GM23248 (cell line): Measurements from ENCODE around the gene DPP6. TPM values are rescaled to one million over a fixed set of nuclear protein-coding genes. Genes with fewer than 3 reads are reported as not detected.

Source experiments
- DNase-seq: peaks from one replicate; pipeline ENCODE4 v3.0.0-alpha.2; 2015
- H2AFZ ChIP-seq: fragments of 200-600 bp; sonication (generic); 2 replicates; pipeline ENCODE4 v1.6.1; 2016; ENCODE audit warnings: antibody characterized with exemption
- H3F3A ChIP-seq: fragments of 200-600 bp; sonication (generic); 2 replicates; pipeline ENCODE4 v1.6.1; 2016; ENCODE audit warnings: mild to moderate bottlenecking, antibody characterized with exemption, mixed run types; ENCODE audit not compliant: insufficient read depth
- H3K27ac ChIP-seq: fragments of 200-600 bp; sonication (generic); 2 replicates; pipeline ENCODE4 v1.5.1; 2016; ENCODE audit warnings: mild to moderate bottlenecking
- H3K27me3 ChIP-seq: fragments of 200-600 bp; sonication (generic); replicated peaks from 2 replicates; pipeline ENCODE4 v1.6.1; 2016; ENCODE audit warnings: mild to moderate bottlenecking; ENCODE audit not compliant: insufficient read depth
- H3K36me3 ChIP-seq: fragments of 200-600 bp; sonication (generic); 2 replicates; pipeline ENCODE4 v1.6.1; 2016; ENCODE audit warnings: low read depth, mild to moderate bottlenecking
- H3K4me1 ChIP-seq: fragments of 200-600 bp; sonication (generic); 2 replicates; pipeline ENCODE4 v1.6.1; 2016; ENCODE audit warnings: mild to moderate bottlenecking; ENCODE audit not compliant: insufficient read depth
- H3K4me2 ChIP-seq: fragments of 200-600 bp; sonication (generic); one replicate; pipeline ENCODE4 v1.6.1; 2016; ENCODE audit warnings: mild to moderate bottlenecking; ENCODE audit not compliant: unreplicated experiment
- H3K4me3 ChIP-seq: fragments of 200-600 bp; sonication (generic); 2 replicates; pipeline ENCODE4 v1.5.1; 2016; ENCODE audit warnings: mild to moderate bottlenecking
- H3K79me2 ChIP-seq: fragments of 200-600 bp; sonication (generic); 2 replicates; pipeline ENCODE4 v1.6.1; 2016; ENCODE audit warnings: mild to moderate bottlenecking; ENCODE audit not compliant: insufficient read depth
- H3K9ac ChIP-seq: fragments of 200-600 bp; sonication (generic); 2 replicates; pipeline ENCODE4 v1.6.1; 2016; ENCODE audit warnings: mild to moderate bottlenecking
- H3K9me2 ChIP-seq: fragments of 200-600 bp; sonication (generic); 2 replicates; pipeline ENCODE4 v1.6.1; 2016; ENCODE audit warnings: mixed run types, mild to moderate bottlenecking, moderate library complexity; ENCODE audit not compliant: insufficient read depth
- H3K9me3 ChIP-seq: fragments of 200-600 bp; sonication (generic); one replicate; pipeline ENCODE4 v1.6.1; 2017; ENCODE audit warnings: low read depth
- H4K20me1 ChIP-seq: fragments of 200-600 bp; sonication (generic); 2 replicates; pipeline ENCODE4 v1.6.0; 2016; ENCODE audit not compliant: insufficient read depth
- EZH2 ChIP-seq: fragments of 200-600 bp; sonication (generic); IDR thresholded peaks from 2 replicates; pipeline ENCODE4 v1.6.1; 2018; ENCODE audit warnings: antibody characterized with exemption, mild to moderate bottlenecking; ENCODE audit not compliant: insufficient read depth, poor library complexity, severe bottlenecking
- EZH2phosphoT487 ChIP-seq: fragments of 200-600 bp; sonication (generic); IDR thresholded peaks from 2 replicates; pipeline ENCODE4 v1.6.1; 2018; ENCODE audit warnings: antibody characterized with exemption, moderate library complexity, mild to moderate bottlenecking, low read depth; ENCODE audit not compliant: insufficient read depth
- WGBS, 2 experiments: methylation state at CpG; one replicate each; pipeline ENCODE4 v1.1.6; 2015 to 2017; ENCODE audit warnings: low lambda C conversion rate in 2 of 2, low coverage in 1 of 2; ENCODE audit errors: missing lambda C conversion rate in 2 of 2; 5-methylcytosine and 5-hydroxymethylcytosine counted together
- in situ Hi-C: fragments of 300-500 bp; cut with MboI; formaldehyde crosslinking; loops from 2 replicates; pipeline ENCODE4 v1.15.0; 2020
- polyA plus RNA-seq: library from polyadenylated mRNA; unstranded; fragments of >200 nt; fragmentation: Nextera tagmentation; extraction: Ambion mirVana; gene quantifications from 2 replicates; pipeline ENCODE4 v1.2.1, GENCODE V29; 2016
- total RNA-seq: library from RNA; depleted of rRNA; stranded (reverse); fragments of >200 nt; shearing (Covaris generic); gene quantifications from 2 replicates; pipeline ENCODE4 v1.2.3, GENCODE V29; 2014

Gene DPP6
- total and polyA plus RNA-seq, 2 experiments from 2014 or later, result not detected

GRCh38 chr7:154910977-154911376 is 858.8 kb downstream of the DPP6 start:
- Histone ChIP-seq H3K36me3 (no peaks in the 10 kb centered on the region), H3F3A (no peaks in the 10 kb centered on the region), H3K79me2 (no peaks in the 10 kb centered on the region), H3K9me2 (no peaks in the 10 kb centered on the region), H3K27ac (no peak overlapping the region), H3K4me3 (no peak overlapping the region), H2AFZ (no peak overlapping the region), H3K4me1 (no peaks in the 10 kb centered on the region), H3K9me3 (no peaks in the 10 kb centered on the region), H3K4me2 (no peak overlapping the region), H3K9ac (no peak overlapping the region), H3K27me3 (no peaks in the 10 kb centered on the region), H4K20me1 (no peaks in the 10 kb centered on the region)
- in situ Hi-C loops, result loop anchor here (25.0 kb wide), 1 partner anchor 851 kb away; no protein-coding TSS in a partner anchor
- TF ChIP-seq EZH2, result no peak
- no peak for TF ChIP-seq EZH2phosphoT487
- DNase-seq, result no peak
- 59 to 73% methylated on average over 4 of the region's 4 CpGs for WGBS, 2 experiments

GRCh38 chr7:154911411-154911810 is 859.2 kb downstream of the DPP6 start:
- TF ChIP-seq EZH2 (no peak), EZH2phosphoT487 (no peak)
- H3K9ac ChIP-seq, result no peak overlapping the region
- H3K4me1 ChIP-seq, result no peaks in the 10 kb centered on the region
- no peaks in the 10 kb centered on the region for H4K20me1 ChIP-seq
- 28 to 30% methylated on average over 2 of the region's 2 CpGs for WGBS, 2 experiments
- no peak for DNase-seq
- no peaks in the 10 kb centered on the region for H3K27me3 ChIP-seq
- H3K79me2 ChIP-seq, result no peaks in the 10 kb centered on the region
- H2AFZ ChIP-seq, result no peak overlapping the region
- no peak overlapping the region for H3K4me2 ChIP-seq
- no peaks in the 10 kb centered on the region for H3K36me3 ChIP-seq
- H3K4me3 ChIP-seq, result no peak overlapping the region
- no peaks in the 10 kb centered on the region for H3F3A ChIP-seq
- no peak overlapping the region for H3K27ac ChIP-seq
- H3K9me3 ChIP-seq, result no peaks in the 10 kb centered on the region
- no peaks in the 10 kb centered on the region for H3K9me2 ChIP-seq
- in situ Hi-C loops, result loop anchor here (25.0 kb wide), 1 partner anchor 851 kb away; no protein-coding TSS in a partner anchor

- no peaks in the 10 kb centered on the region for H4K20me1 ChIP-seq
- H3K4me3 ChIP-seq, result no peak overlapping the region
- H3K4me1 ChIP-seq, result no peaks in the 10 kb centered on the region
- no peaks in the 10 kb centered on the region for H3K79me2 ChIP-seq
- no peaks in the 10 kb centered on the region for H3F3A ChIP-seq
- H3K9me2 ChIP-seq, result no peaks in the 10 kb centered on the region
- TF ChIP-seq EZH2phosphoT487 (no peak), EZH2 (no peak)
- no peak overlapping the region for H2AFZ ChIP-seq
- no peaks in the 10 kb centered on the region for H3K27me3 ChIP-seq
- H3K9ac ChIP-seq, result no peak overlapping the region
- DNase-seq, result no peak
- in situ Hi-C loops, result loop anchor here (25.0 kb wide), 1 partner anchor 850 kb away; no protein-coding TSS in a partner anchor
- H3K4me2 ChIP-seq, result no peak overlapping the region
- H3K27ac ChIP-seq, result no peak overlapping the region
- whole genome bisulfite sequencing, 2 experiments, result 59 to 66% methylated on average over 6 of the region's 6 CpGs
- no peaks in the 10 kb centered on the region for H3K36me3 ChIP-seq
- H3K9me3 ChIP-seq, result no peaks in the 10 kb centered on the region
Measured at GRCh38 chr7:154911862-154912455, 859.8 kb downstream of the DPP6 start.

GRCh38 chr7:154912871-154913637 is 860.9 kb downstream of the DPP6 start:
- no peaks in the 10 kb centered on the region for H3K9me2 ChIP-seq
- no peaks in the 10 kb centered on the region for H3K36me3 ChIP-seq
- no peak overlapping the region for H3K27ac ChIP-seq
- no peak overlapping the region for H3K4me3 ChIP-seq
- H2AFZ ChIP-seq, result 0 out of 2 replicates have a peak overlapping the region, but pooled peaks have one; percentile 6
- H3K79me2 ChIP-seq, result no peaks in the 10 kb centered on the region
- no peaks in the 10 kb centered on the region for H3K4me1 ChIP-seq
- DNase-seq, result peak; percentile 19
- no peaks in the 10 kb centered on the region for H3F3A ChIP-seq
- H4K20me1 ChIP-seq, result no peaks in the 10 kb centered on the region
- no peaks in the 10 kb centered on the region for H3K27me3 ChIP-seq
- no peak overlapping the region for H3K4me2 ChIP-seq
- no peak overlapping the region for H3K9ac ChIP-seq
- in situ Hi-C loops, result loop anchor here (25.0 kb wide), 1 partner anchor 849 kb away; no protein-coding TSS in a partner anchor
- WGBS, 2 experiments, result 9 to 12% methylated on average over 22 of the region's 22 CpGs
- H3K9me3 ChIP-seq, result no peaks in the 10 kb centered on the region
- no peak for TF ChIP-seq EZH2phosphoT487
- TF ChIP-seq EZH2, result no peak
